Measurements from ENCODE around the gene LETM1. TPM values are rescaled to one million over a fixed set of nuclear protein-coding genes. Genes with fewer than 3 reads are reported as not detected.

LETM1 gene
- total RNA-seq, 1 experiment from 2014 or later = 67.3 TPM

- Histone ChIP-seq H3K36me3 (ENCODE audit: control insufficient read depth in 1 of 2, insufficient read depth in 2 of 2, low read length in 2 of 2) (peaks cover 21 to 47% of the 10 kb centered on the region in 2 experiments; a peak in 3 of 4 replicates), H3K27ac (ENCODE audit: low read depth, low read length) (no peak overlapping the region), H3K4me1 (ENCODE audit: control insufficient read depth in 1 of 2, insufficient read depth in 2 of 2, low read length in 2 of 2) (no peaks in the 10 kb centered on the region), H3K9me2 (ENCODE audit: insufficient read depth) (no peaks in the 10 kb centered on the region), H3K79me2 (ENCODE audit: insufficient read depth, low read length) (peaks cover 24% of the 10 kb centered on the region), H3K27me3 (ENCODE audit: insufficient read depth, low read length) (no peaks in the 10 kb centered on the region), H3K4me3 (replicated peaks in 1 of 2; ENCODE audit: low read depth in 1 of 2, low read length in 2 of 2) (no peak overlapping the region), H2AFZ (ENCODE audit: low read depth, low read length, poor library complexity, severe bottlenecking) (no peak overlapping the region), H3K9me3 (ENCODE audit: control insufficient read depth in 1 of 2, insufficient read depth in 1 of 2, low read depth in 1 of 2, low read length in 2 of 2) (no peaks in the 10 kb centered on the region), H3K4me2 (ENCODE audit: low read length) (no peak overlapping the region), H3K9ac (ENCODE audit: low read length) (no peak overlapping the region), H4K20me1 (ENCODE audit: insufficient read depth) (no peaks in the 10 kb centered on the region)
- BruUV-seq (replicated peaks) = no TSS peak
- ChIA-PET POLR2A (no interaction called here), RAD21 (ENCODE audit: low non-redundant PET in 1 of 2, low total read pairs in 2 of 2, uncharacterized antibody in 2 of 2, unreplicated experiment in 2 of 2) (no interaction called here), CTCF (no interaction called here)
- DNase-seq (ENCODE audit: low read depth, low spot score) (no peak), ATAC-seq (no peak)
- intact Hi-C loops (cut with micrococcal nuclease) = no loop called here
- no peak for TF ChIP-seq REST (IDR thresholded peaks at IDR 0.05; ENCODE audit: low read depth)
- TF ChIP-seq MAX (IDR thresholded peaks at IDR 0.05) = no peak
- no peak for TF ChIP-seq ELF1 (IDR thresholded peaks at IDR 0.05; ENCODE audit: borderline replicate concordance, low read depth)
- TF ChIP-seq ZFX (IDR thresholded peaks at IDR 0.05) = no peak; the same call in 1 of the 2 replicates
- no peak for TF ChIP-seq POLR2A (IDR thresholded peaks at IDR 0.05; ENCODE audit: borderline replicate concordance, extremely low read depth, insufficient read depth, insufficient read length)
- no peak for TF ChIP-seq YY1 (IDR thresholded peaks at IDR 0.05; ENCODE audit: extremely low read depth, insufficient replicate concordance, low read depth, low read length)
- no peak for TF ChIP-seq SIN3A (IDR thresholded peaks at IDR 0.05; ENCODE audit: low read depth)
- TF ChIP-seq EGR1 (IDR thresholded peaks at IDR 0.05; ENCODE audit: low read depth) = no peak
- TF ChIP-seq FOSL1 (IDR thresholded peaks at IDR 0.05; ENCODE audit: low read depth) = no peak
- no peak for TF ChIP-seq RAD21 (IDR thresholded peaks at IDR 0.05; ENCODE audit: low read depth)
Observed at GRCh38 chr4:1833307-1834046, 22.5 kb downstream of the LETM1 start.
